ENCODE measurements around the gene ARHGEF19. TPM values are rescaled to one million over a fixed set of nuclear protein-coding genes. Genes with fewer than 3 reads are reported as not detected.

The ARHGEF19 gene
- total RNA-seq, 1 donor from 2014 or later = 19.4 TPM

- TF ChIP-seq CTCF (IDR thresholded peaks at IDR 0.05) (no peak), POLR2A (IDR thresholded peaks at IDR 0.05) (no peak), POLR2AphosphoS5 (IDR thresholded peaks at IDR 0.05; ENCODE audit: insufficient read depth in 1 of 2, low read depth in 1 of 2) (no peak)
- no peak overlapping the region for H3K27ac ChIP-seq
- intact Hi-C loops (cut with DNase I) = no loop called here
- no peaks in the 10 kb centered on the region for H3K36me3 ChIP-seq
- DNase-seq (ENCODE audit: extremely low spot score in 2 of 2) = no peak
- H3K27me3 ChIP-seq = no peaks in the 10 kb centered on the region
- no peaks in the 10 kb centered on the region for H3K9me3 ChIP-seq
- peaks cover 58% of the 10 kb centered on the region for H3K4me1 ChIP-seq
- no peak overlapping the region for H3K4me3 ChIP-seq
Observed at GRCh38 chr1:16210581-16210980, 1.9 kb downstream of the ARHGEF19 start.

GRCh38 chr1:16209847-16210407 is 2.5 kb downstream of the ARHGEF19 start:
- intact Hi-C loops (cut with DNase I) = loop anchor here (5.0 kb wide), 1 partner anchor 152 kb away; no protein-coding TSS in a partner anchor
- peaks cover 59% of the 10 kb centered on the region for H3K4me1 ChIP-seq
- no peak for DNase-seq (ENCODE audit: extremely low spot score in 2 of 2)
- no peak overlapping the region for H3K4me3 ChIP-seq
- peak overlapping the region; percentile 2 for H3K27ac ChIP-seq
- TF ChIP-seq POLR2AphosphoS5 (IDR thresholded peaks at IDR 0.05; ENCODE audit: insufficient read depth in 1 of 2, low read depth in 1 of 2) = no peak
- TF ChIP-seq POLR2A (IDR thresholded peaks at IDR 0.05) = no peak
- no peak for TF ChIP-seq CTCF (IDR thresholded peaks at IDR 0.05)
- H3K27me3 ChIP-seq = no peaks in the 10 kb centered on the region
- no peaks in the 10 kb centered on the region for H3K9me3 ChIP-seq
- H3K36me3 ChIP-seq = no peaks in the 10 kb centered on the region

- H3K4me3 ChIP-seq = no peak overlapping the region
- H3K27ac ChIP-seq = peak overlapping the region; percentile 2
- H3K36me3 ChIP-seq = no peaks in the 10 kb centered on the region
- H3K9me3 ChIP-seq = no peaks in the 10 kb centered on the region
- intact Hi-C loops (cut with DNase I) = loop anchor here (5.0 kb wide), 1 partner anchor 153 kb away; no protein-coding TSS in a partner anchor
- H3K4me1 ChIP-seq = peaks cover 59% of the 10 kb centered on the region
- no peak for DNase-seq (ENCODE audit: extremely low spot score in 2 of 2)
- no peak for TF ChIP-seq POLR2AphosphoS5 (IDR thresholded peaks at IDR 0.05; ENCODE audit: insufficient read depth in 1 of 2, low read depth in 1 of 2)
- no peak for TF ChIP-seq POLR2A (IDR thresholded peaks at IDR 0.05)
- no peak for TF ChIP-seq CTCF (IDR thresholded peaks at IDR 0.05)
- H3K27me3 ChIP-seq = no peaks in the 10 kb centered on the region
Observed at GRCh38 chr1:16209132-16209846, 3.2 kb downstream of the ARHGEF19 start.

GRCh38 chr1:16208270-16208987 is 4.0 kb downstream of the ARHGEF19 start:
- Histone ChIP-seq H3K36me3 (no peaks in the 10 kb centered on the region), H3K27ac (peak overlapping the region; percentile 12), H3K9me3 (no peaks in the 10 kb centered on the region), H3K4me3 (no peak overlapping the region), H3K4me1 (peaks cover 59% of the 10 kb centered on the region), H3K27me3 (no peaks in the 10 kb centered on the region)
- TF ChIP-seq CTCF (IDR thresholded peaks at IDR 0.05) (no peak), POLR2A (IDR thresholded peaks at IDR 0.05) (no peak), POLR2AphosphoS5 (IDR thresholded peaks at IDR 0.05; ENCODE audit: insufficient read depth in 1 of 2, low read depth in 1 of 2) (no peak)
- DNase-seq (ENCODE audit: extremely low spot score in 2 of 2) = no peak
- intact Hi-C loops (cut with DNase I) = loop anchor here (5.0 kb wide), 1 partner anchor 154 kb away; no protein-coding TSS in a partner anchor

Measured in vagina (tissue), 2 donors.